Testis (tissue), 2 donors: Measurements from ENCODE around the gene RAPH1.

Source experiments
- CTCF ChIP-seq, 3 experiments: fragments of 450-650 bp in 2 of 3; fragments of 200-600 bp in 1 of 3; sonication (generic) in 1 of 3; IDR thresholded peaks; one replicate each; pipeline ENCODE4 v1.5.1; 2016 to 2019; ENCODE audit warnings: antibody characterized with exemption in 3 of 3, mild to moderate bottlenecking in 2 of 3, moderate library complexity in 1 of 3
- POLR2A ChIP-seq: fragments of 450-650 bp; IDR thresholded peaks from one replicate; pipeline ENCODE4 v1.6.1; 2017; ENCODE audit warnings: antibody characterized with exemption, mild to moderate bottlenecking, moderate library complexity

DNA sequence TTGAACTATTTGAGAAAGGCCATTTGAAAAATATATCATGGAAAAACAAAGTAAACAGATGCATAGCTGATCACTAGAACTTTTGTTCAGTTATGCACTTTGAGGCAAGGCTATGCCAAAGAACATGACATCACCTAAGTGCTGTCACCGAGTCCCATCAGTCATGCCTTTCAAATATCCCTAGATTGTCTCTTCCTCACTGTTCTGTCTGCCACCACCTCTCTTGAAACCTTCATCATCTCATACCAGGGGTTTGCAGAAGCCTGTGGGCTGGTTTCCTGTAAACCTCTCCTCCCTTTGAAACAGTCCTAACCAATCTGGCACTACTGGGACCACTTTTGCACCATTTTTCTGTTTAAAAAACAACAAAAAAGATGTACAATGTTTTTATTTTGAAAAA is 12.3 kb upstream of the RAPH1 start:
- TF ChIP-seq CTCF (IDR thresholded peaks at IDR 0.05) = no peak
- TF ChIP-seq POLR2A = no peak
